SK-N-SH treated with all-trans-retinoic acid at 6 μM for 48 hours (cell line): ENCODE data around the gene RASSF4.

Experiments
- ATAC-seq: fragments of 200-7000 bp; cut with Tn5 transposase; 3 replicates; pipeline ENCODE4 v1.9.1; 2020; ENCODE audit warnings: mild to moderate bottlenecking, moderate library complexity
- ARNTL ChIP-seq: fragments of 450-650 bp; formaldehyde crosslinking; IDR thresholded peaks from 2 replicates; pipeline ENCODE4 v1.5.0; 2020; ENCODE audit warnings: low read depth, mild to moderate bottlenecking, moderate library complexity, borderline replicate concordance
- BACH2 ChIP-seq: fragments of 250-450 bp; sonication (Bioruptor Pico); IDR thresholded peaks from 2 replicates; pipeline ENCODE4 v1.9.0; 2021; ENCODE audit warnings: mild to moderate bottlenecking, borderline replicate concordance
- CSRNP3 ChIP-seq: fragments of 250-450 bp; sonication (Bioruptor Pico); IDR thresholded peaks from 2 replicates; pipeline ENCODE4 v1.5.1; 2021; ENCODE audit warnings: mild to moderate bottlenecking, moderate library complexity
- ESRRG ChIP-seq: fragments of 250-450 bp; sonication (Bioruptor Pico); IDR thresholded peaks from 2 replicates; pipeline ENCODE4 v1.6.1; 2021; ENCODE audit warnings: mild to moderate bottlenecking
- GLIS3 ChIP-seq: fragments of 250-450 bp; sonication (Bioruptor Pico); IDR thresholded peaks from 2 replicates; pipeline ENCODE4 v1.5.0; 2020; ENCODE audit warnings: mild to moderate bottlenecking, moderate library complexity
- ISL1 ChIP-seq: fragments of 250-450 bp; sonication (Bioruptor Pico); IDR thresholded peaks from 2 replicates; pipeline ENCODE4 v2.1.2; 2022; ENCODE audit warnings: mild to moderate bottlenecking, moderate library complexity
- OSR1 ChIP-seq: fragments of 250-450 bp; sonication (Bioruptor Pico); IDR thresholded peaks from 2 replicates; pipeline ENCODE4 v1.8.0; 2022; ENCODE audit warnings: moderate library complexity, mild to moderate bottlenecking, inconsistent platforms
- PPARA ChIP-seq: fragments of 250-450 bp; sonication (Bioruptor Pico); IDR thresholded peaks from 2 replicates; pipeline ENCODE4 v1.5.0; 2020; ENCODE audit warnings: mild to moderate bottlenecking, borderline replicate concordance
- RARB ChIP-seq: fragments of 250-450 bp; sonication (Bioruptor Pico); IDR thresholded peaks from 2 replicates; pipeline ENCODE4 v1.8.0; 2021; ENCODE audit warnings: mild to moderate bottlenecking, moderate library complexity
- SNAI2 ChIP-seq: fragments of 250-450 bp; sonication (Bioruptor Pico); IDR thresholded peaks from 2 replicates; pipeline ENCODE4 v1.5.0; 2020; ENCODE audit warnings: mild to moderate bottlenecking, moderate library complexity
- TCF4 ChIP-seq: fragments of 250-450 bp; sonication (Bioruptor Pico); IDR thresholded peaks from 2 replicates; pipeline ENCODE4 v1.8.0; 2021; ENCODE audit warnings: mild to moderate bottlenecking, moderate library complexity, borderline replicate concordance
- ZC3H10 ChIP-seq: fragments of 250-450 bp; sonication (Bioruptor Pico); IDR thresholded peaks from 2 replicates; pipeline ENCODE4 v1.5.1; 2021; ENCODE audit warnings: mild to moderate bottlenecking, moderate library complexity
- ZFP3 ChIP-seq: fragments of 250-450 bp; sonication (Bioruptor Pico); IDR thresholded peaks from 2 replicates; pipeline ENCODE4 v1.5.0; 2020; ENCODE audit warnings: mild to moderate bottlenecking, moderate library complexity
- ZFP30 ChIP-seq: fragments of 450-650 bp; formaldehyde crosslinking; IDR thresholded peaks from 2 replicates; pipeline ENCODE4 v1.5.0; 2022; ENCODE audit warnings: mild to moderate bottlenecking, moderate library complexity
- ZNF565 ChIP-seq: fragments of 450-650 bp; formaldehyde crosslinking; conservative IDR thresholded peaks from 2 replicates; pipeline ENCODE4 v1.5.0; 2020; ENCODE audit warnings: low read depth, mild to moderate bottlenecking, moderate library complexity
- ZNF70 ChIP-seq: fragments of 450-650 bp; formaldehyde crosslinking; IDR thresholded peaks from 2 replicates; pipeline ENCODE4 v1.5.0; 2020; ENCODE audit warnings: mild to moderate bottlenecking, moderate library complexity
- ZNF8 ChIP-seq: fragments of 450-650 bp; formaldehyde crosslinking; IDR thresholded peaks from 2 replicates; pipeline ENCODE4 v1.5.0; 2020; ENCODE audit warnings: mild to moderate bottlenecking, moderate library complexity
- TF ChIP-seq, protein P1 (sequence below): fragments of 250-450 bp; sonication (Bioruptor Pico); IDR thresholded peaks from 2 replicates; pipeline ENCODE4 v1.5.1; 2020; ENCODE audit warnings: low read depth, mild to moderate bottlenecking, moderate library complexity
- TF ChIP-seq, protein P2 (sequence below): fragments of 250-450 bp; sonication (Bioruptor Pico); IDR thresholded peaks from 2 replicates; pipeline ENCODE4 v1.8.0; 2020; ENCODE audit warnings: mild to moderate bottlenecking, moderate library complexity, borderline replicate concordance
- TF ChIP-seq, protein P3 (sequence below): fragments of 250-450 bp; sonication (Bioruptor Pico); IDR thresholded peaks from 2 replicates; pipeline ENCODE4 v1.5.0; 2020; ENCODE audit warnings: mild to moderate bottlenecking, moderate library complexity
- TF ChIP-seq, protein P4 (sequence below): fragments of 250-450 bp; sonication (Bioruptor Pico); IDR thresholded peaks from 2 replicates; pipeline ENCODE4 v1.8.0; 2021; ENCODE audit warnings: low read depth, mild to moderate bottlenecking, moderate library complexity, borderline replicate concordance

Gene RASSF4

DNA sequence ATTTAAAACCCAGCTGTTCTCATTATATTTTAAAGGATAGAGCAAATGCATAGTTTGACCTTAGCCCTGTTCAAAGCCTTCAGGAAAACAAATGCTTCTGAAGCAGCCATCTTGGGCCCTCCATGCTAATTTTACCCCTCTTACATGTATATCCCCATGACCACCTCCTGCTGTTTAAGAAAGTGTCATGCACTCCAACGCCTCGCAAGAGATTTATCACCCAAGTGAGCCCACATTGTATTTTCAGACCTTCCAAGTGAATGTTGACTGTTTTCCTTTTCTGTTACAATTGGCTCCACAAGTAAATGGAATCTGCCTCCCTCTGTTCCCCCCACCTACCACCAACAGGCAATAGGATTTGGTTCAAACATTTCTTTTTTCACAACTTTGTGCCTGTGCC lies 43.2 kb upstream of the RASSF4 start:
- TF ChIP-seq BACH2 (CRISPR knock-in tag) (no peak), RARB (CRISPR knock-in tag) (no peak), ZNF70 (CRISPR knock-in tag) (no peak), GLIS3 (no peak), ZNF8 (CRISPR knock-in tag) (no peak), ESRRG (CRISPR knock-in tag) (no peak), ISL1 (CRISPR knock-in tag) (no peak)
- no peak for ATAC-seq

DNA sequence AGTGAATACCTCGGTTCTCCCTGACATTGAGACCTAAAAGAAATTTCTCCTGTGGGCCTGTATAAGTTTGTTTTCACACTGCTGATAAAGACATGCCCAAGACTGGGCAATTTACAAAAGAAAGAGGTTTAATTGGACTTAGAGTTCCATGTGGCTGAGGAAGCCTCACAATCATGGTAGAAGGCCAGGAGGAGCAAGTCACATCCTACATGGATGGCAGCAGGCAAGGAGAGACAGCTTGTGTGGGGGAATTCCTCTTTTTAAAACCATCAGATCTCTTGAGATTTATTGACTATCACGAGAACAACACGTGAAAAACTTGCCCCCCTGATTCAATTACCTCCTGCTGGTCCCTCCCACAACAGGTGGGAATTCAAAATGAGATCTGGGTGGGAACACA lies 41.8 kb upstream of the RASSF4 start:
- TF ChIP-seq GLIS3 (no peak), OSR1 (CRISPR knock-in tag) (no peak)
- ATAC-seq = no peak

DNA sequence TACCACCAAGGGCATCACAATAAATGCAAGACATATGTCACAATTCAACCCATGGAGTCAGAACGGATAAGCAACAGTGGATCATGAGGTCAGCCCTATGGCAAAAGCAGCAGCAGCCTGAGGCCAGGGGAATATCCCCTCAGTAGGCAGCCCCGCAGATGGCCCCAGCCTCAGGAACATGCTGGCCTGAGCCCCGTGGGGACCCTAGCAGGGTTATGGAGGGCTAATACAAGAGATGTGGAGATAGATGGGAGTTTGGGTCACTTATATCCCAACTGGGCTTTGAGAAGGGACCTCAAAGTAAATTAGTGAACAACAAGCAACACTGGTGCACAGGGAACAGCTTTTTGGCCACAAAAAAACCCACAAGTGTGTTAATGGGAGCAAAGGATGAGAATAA lies 39.4 kb upstream of the RASSF4 start:
- ATAC-seq = no peak
- TF ChIP-seq, protein P1, sequence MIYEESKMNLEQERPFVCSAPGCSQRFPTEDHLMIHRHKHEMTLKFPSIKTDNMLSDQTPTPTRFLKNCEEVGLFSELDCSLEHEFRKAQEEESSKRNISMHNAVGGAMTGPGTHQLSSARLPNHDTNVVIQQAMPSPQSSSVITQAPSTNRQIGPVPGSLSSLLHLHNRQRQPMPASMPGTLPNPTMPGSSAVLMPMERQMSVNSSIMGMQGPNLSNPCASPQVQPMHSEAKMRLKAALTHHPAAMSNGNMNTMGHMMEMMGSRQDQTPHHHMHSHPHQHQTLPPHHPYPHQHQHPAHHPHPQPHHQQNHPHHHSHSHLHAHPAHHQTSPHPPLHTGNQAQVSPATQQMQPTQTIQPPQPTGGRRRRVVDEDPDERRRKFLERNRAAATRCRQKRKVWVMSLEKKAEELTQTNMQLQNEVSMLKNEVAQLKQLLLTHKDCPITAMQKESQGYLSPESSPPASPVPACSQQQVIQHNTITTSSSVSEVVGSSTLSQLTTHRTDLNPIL = no peak
- TF ChIP-seq BACH2 (CRISPR knock-in tag) (no peak), TCF4 (CRISPR knock-in tag) (no peak), ZNF565 (CRISPR knock-in tag) (no peak), ZFP3 (no peak), SNAI2 (CRISPR knock-in tag) (no peak), ZC3H10 (CRISPR knock-in tag) (no peak), ARNTL (CRISPR knock-in tag) (no peak), ZFP30 (CRISPR knock-in tag) (no peak), ISL1 (CRISPR knock-in tag) (no peak), CSRNP3 (CRISPR knock-in tag) (no peak), ZNF70 (CRISPR knock-in tag) (no peak), PPARA (no peak)
- TF ChIP-seq, protein P2, sequence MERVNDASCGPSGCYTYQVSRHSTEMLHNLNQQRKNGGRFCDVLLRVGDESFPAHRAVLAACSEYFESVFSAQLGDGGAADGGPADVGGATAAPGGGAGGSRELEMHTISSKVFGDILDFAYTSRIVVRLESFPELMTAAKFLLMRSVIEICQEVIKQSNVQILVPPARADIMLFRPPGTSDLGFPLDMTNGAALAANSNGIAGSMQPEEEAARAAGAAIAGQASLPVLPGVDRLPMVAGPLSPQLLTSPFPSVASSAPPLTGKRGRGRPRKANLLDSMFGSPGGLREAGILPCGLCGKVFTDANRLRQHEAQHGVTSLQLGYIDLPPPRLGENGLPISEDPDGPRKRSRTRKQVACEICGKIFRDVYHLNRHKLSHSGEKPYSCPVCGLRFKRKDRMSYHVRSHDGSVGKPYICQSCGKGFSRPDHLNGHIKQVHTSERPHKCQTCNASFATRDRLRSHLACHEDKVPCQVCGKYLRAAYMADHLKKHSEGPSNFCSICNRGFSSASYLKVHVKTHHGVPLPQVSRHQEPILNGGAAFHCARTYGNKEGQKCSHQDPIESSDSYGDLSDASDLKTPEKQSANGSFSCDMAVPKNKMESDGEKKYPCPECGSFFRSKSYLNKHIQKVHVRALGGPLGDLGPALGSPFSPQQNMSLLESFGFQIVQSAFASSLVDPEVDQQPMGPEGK (CRISPR knock-in tag) = no peak
- TF ChIP-seq, protein P3, sequence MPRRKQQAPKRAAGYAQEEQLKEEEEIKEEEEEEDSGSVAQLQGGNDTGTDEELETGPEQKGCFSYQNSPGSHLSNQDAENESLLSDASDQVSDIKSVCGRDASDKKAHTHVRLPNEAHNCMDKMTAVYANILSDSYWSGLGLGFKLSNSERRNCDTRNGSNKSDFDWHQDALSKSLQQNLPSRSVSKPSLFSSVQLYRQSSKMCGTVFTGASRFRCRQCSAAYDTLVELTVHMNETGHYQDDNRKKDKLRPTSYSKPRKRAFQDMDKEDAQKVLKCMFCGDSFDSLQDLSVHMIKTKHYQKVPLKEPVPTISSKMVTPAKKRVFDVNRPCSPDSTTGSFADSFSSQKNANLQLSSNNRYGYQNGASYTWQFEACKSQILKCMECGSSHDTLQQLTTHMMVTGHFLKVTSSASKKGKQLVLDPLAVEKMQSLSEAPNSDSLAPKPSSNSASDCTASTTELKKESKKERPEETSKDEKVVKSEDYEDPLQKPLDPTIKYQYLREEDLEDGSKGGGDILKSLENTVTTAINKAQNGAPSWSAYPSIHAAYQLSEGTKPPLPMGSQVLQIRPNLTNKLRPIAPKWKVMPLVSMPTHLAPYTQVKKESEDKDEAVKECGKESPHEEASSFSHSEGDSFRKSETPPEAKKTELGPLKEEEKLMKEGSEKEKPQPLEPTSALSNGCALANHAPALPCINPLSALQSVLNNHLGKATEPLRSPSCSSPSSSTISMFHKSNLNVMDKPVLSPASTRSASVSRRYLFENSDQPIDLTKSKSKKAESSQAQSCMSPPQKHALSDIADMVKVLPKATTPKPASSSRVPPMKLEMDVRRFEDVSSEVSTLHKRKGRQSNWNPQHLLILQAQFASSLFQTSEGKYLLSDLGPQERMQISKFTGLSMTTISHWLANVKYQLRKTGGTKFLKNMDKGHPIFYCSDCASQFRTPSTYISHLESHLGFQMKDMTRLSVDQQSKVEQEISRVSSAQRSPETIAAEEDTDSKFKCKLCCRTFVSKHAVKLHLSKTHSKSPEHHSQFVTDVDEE (CRISPR knock-in tag) = no peak
- TF ChIP-seq, protein P4, sequence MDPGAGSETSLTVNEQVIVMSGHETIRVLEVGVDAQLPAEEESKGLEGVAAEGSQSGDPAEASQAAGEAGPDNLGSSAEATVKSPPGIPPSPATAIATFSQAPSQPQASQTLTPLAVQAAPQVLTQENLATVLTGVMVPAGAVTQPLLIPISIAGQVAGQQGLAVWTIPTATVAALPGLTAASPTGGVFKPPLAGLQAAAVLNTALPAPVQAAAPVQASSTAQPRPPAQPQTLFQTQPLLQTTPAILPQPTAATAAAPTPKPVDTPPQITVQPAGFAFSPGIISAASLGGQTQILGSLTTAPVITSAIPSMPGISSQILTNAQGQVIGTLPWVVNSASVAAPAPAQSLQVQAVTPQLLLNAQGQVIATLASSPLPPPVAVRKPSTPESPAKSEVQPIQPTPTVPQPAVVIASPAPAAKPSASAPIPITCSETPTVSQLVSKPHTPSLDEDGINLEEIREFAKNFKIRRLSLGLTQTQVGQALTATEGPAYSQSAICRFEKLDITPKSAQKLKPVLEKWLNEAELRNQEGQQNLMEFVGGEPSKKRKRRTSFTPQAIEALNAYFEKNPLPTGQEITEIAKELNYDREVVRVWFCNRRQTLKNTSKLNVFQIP (CRISPR knock-in tag) = no peak

GRCh38 chr10:44921061-44921460 lies 38.5 kb upstream of the RASSF4 start:
- no peak for ATAC-seq
- TF ChIP-seq ZNF8 (CRISPR knock-in tag) (no peak), TCF4 (CRISPR knock-in tag) (no peak), ISL1 (CRISPR knock-in tag) (no peak), ZFP3 (no peak), ZNF70 (CRISPR knock-in tag) (no peak), ESRRG (CRISPR knock-in tag) (no peak), ARNTL (CRISPR knock-in tag) (no peak), CSRNP3 (CRISPR knock-in tag) (no peak), OSR1 (CRISPR knock-in tag) (no peak), BACH2 (CRISPR knock-in tag) (no peak), GLIS3 (no peak), PPARA (no peak)
- TF ChIP-seq, protein P1 = no peak
- TF ChIP-seq, protein P2 (CRISPR knock-in tag) = no peak
